Retina (tissue), 1 donor: ENCODE measurements around the gene ACTL10.
"Not testable (repeated sequence)": the region's sequence is repeated elsewhere in the genome, so short reads cannot be mapped to it uniquely, and the experiment has no call there.

ENCODE experiments used
- DNase-seq: peaks from one replicate; pipeline ENCODE4 v3.0.0-alpha.2; 2016

The ACTL10 gene

GRCh38 chr20:33666293-33667244 lies at the start of gene ACTL10:
TSS of gene ACTL10 (plus strand) at chr20:33666943. CDS start at chr20:33667498, 555 bp downstream.
- DNase-seq: peak; percentile 94

- DNase-seq: no peak
Observed at GRCh38 chr20:33621717-33622400, 44.9 kb upstream of the ACTL10 start.

GRCh38 chr20:33622705-33623365 lies 43.9 kb upstream of the ACTL10 start:
- DNase-seq: no peak

- no peak for DNase-seq
Observed at GRCh38 chr20:33624399-33624798, 42.3 kb upstream of the ACTL10 start.

GRCh38 chr20:33626190-33626589 lies 40.6 kb upstream of the ACTL10 start:
- no peak for DNase-seq

GRCh38 chr20:33627577-33628216 lies 39.0 kb upstream of the ACTL10 start:
- no peak for DNase-seq

- no peak for DNase-seq
Observed at GRCh38 chr20:33629533-33629932, 37.2 kb upstream of the ACTL10 start.

GRCh38 chr20:33629979-33630378 lies 36.8 kb upstream of the ACTL10 start:
- no peak for DNase-seq

GRCh38 chr20:33630507-33630906 lies 36.2 kb upstream of the ACTL10 start:
- DNase-seq: no peak

GRCh38 chr20:33631910-33632309 lies 34.8 kb upstream of the ACTL10 start:
- not testable (repeated sequence) for DNase-seq

- no peak for DNase-seq
Observed at GRCh38 chr20:33635341-33635740, 31.4 kb upstream of the ACTL10 start.

GRCh38 chr20:33636776-33637175 lies 30.0 kb upstream of the ACTL10 start:
- DNase-seq: no peak

- DNase-seq: no peak
Observed at GRCh38 chr20:33640287-33640686, 26.5 kb upstream of the ACTL10 start.

GRCh38 chr20:33644313-33645071 lies 22.3 kb upstream of the ACTL10 start:
- DNase-seq: no peak

- no peak for DNase-seq
Observed at GRCh38 chr20:33645072-33645358, 21.7 kb upstream of the ACTL10 start.

- no peak for DNase-seq
Observed at GRCh38 chr20:33645396-33645795, 21.3 kb upstream of the ACTL10 start.

- no peak for DNase-seq
Observed at GRCh38 chr20:33646191-33646590, 20.6 kb upstream of the ACTL10 start.

- DNase-seq: not testable (repeated sequence)
Observed at GRCh38 chr20:33646959-33647602, 19.7 kb upstream of the ACTL10 start.

- DNase-seq: peak; percentile 6
Observed at GRCh38 chr20:33647603-33648395, 18.9 kb upstream of the ACTL10 start.

- peak; percentile 36 for DNase-seq
Observed at GRCh38 chr20:33648396-33649004, 18.2 kb upstream of the ACTL10 start.
